GM23248 (cell line): ENCODE measurements around the gene FGF14.

ENCODE experiments used
- EZH2 ChIP-seq: fragments of 200-600 bp; sonication (generic); IDR thresholded peaks from 2 replicates; pipeline ENCODE4 v1.6.1; 2018; ENCODE audit warnings: antibody characterized with exemption, mild to moderate bottlenecking; ENCODE audit not compliant: insufficient read depth, poor library complexity, severe bottlenecking
- EZH2phosphoT487 ChIP-seq: fragments of 200-600 bp; sonication (generic); IDR thresholded peaks from 2 replicates; pipeline ENCODE4 v1.6.1; 2018; ENCODE audit warnings: antibody characterized with exemption, moderate library complexity, mild to moderate bottlenecking, low read depth; ENCODE audit not compliant: insufficient read depth

GRCh38 chr13:102401766-102402165, at the start of gene FGF14:
- TF ChIP-seq EZH2: peak; percentile 51
- TF ChIP-seq EZH2phosphoT487: no peak
